H1 (cell line): ENCODE measurements around the gene IL24. TPM values are rescaled to one million over a fixed set of nuclear protein-coding genes. Genes with fewer than 3 reads are reported as not detected.

Experiments used
- CTCF ChIA-PET: fragments of 300-600 bp; sonication (Branson Sonifier 250); formaldehyde crosslinking; loops from one replicate; lab custom pipeline; 2021; ENCODE audit not compliant: partially characterized antibody; lab: Charles Lee
- POLR2A ChIA-PET: fragments of 300-600 bp; sonication (Branson Sonifier 250); formaldehyde crosslinking; loops from one replicate; lab custom pipeline; 2021; ENCODE audit warnings: inconsistent platforms; ENCODE audit not compliant: partially characterized antibody; lab: Charles Lee
- DNase-seq, 2 experiments: peaks; one replicate each; pipeline versions ENCODE4 v3.0.0 to v3.0.0-alpha.2; 2010 to 2022; ENCODE audit warnings: low spot score in 2 of 2, low read depth in 1 of 2, mixed read lengths in 1 of 2
- FAIRE-seq: peaks from 2 replicates; lab custom pipeline; 2011; peaks lifted over from hg19 to GRCh38; lab: Jason Lieb, UNC
- H2AFZ ChIP-seq: 2 replicates; pipeline ENCODE4 v1.8.1; 2012; ENCODE audit warnings: low read length, inconsistent platforms
- H2AK5ac ChIP-seq: 2 replicates; pipeline ENCODE4 v1.6.1; 2013; ENCODE audit warnings: low read depth, low read length
- H2BK120ac ChIP-seq: replicated peaks from 2 replicates; pipeline ENCODE3; 2013; ENCODE audit warnings: low read depth, low read length, inconsistent platforms
- H2BK12ac ChIP-seq: 2 replicates; pipeline ENCODE4 v1.6.1; 2013; ENCODE audit warnings: low read depth, low read length
- H2BK15ac ChIP-seq: 2 replicates; pipeline ENCODE4 v1.6.1; 2013; ENCODE audit warnings: low read length
- H2BK20ac ChIP-seq: 2 replicates; pipeline ENCODE4 v1.6.1; 2013; ENCODE audit warnings: low read length
- H2BK5ac ChIP-seq: 2 replicates; pipeline ENCODE4 v1.6.1; 2013; ENCODE audit warnings: low read depth, low read length
- H3K14ac ChIP-seq: 2 replicates; pipeline ENCODE4 v1.6.1; 2013; ENCODE audit warnings: inconsistent platforms; ENCODE audit not compliant: insufficient read length
- H3K18ac ChIP-seq: 2 replicates; pipeline ENCODE4 v1.6.1; 2013; ENCODE audit warnings: low read length; ENCODE audit errors: extremely low read depth
- H3K23ac ChIP-seq: 2 replicates; pipeline ENCODE4 v1.6.1; 2013; ENCODE audit warnings: inconsistent platforms; ENCODE audit not compliant: insufficient read length
- H3K23me2 ChIP-seq: 2 replicates; pipeline ENCODE4 v1.6.1; 2013; ENCODE audit warnings: low read depth, low read length
- H3K27ac ChIP-seq: 2 replicates; pipeline ENCODE4 v1.6.1; 2011; ENCODE audit warnings: low read depth, low read length, inconsistent platforms
- H3K27me3 ChIP-seq, 4 experiments: replicated peaks in 1 of 4; 1 replicate in 1 of 4; 2 replicates in 3 of 4; pipeline versions ENCODE4 v1.6.1 to v1.8.1; 2011 to 2013; ENCODE audit warnings: low read length in 3 of 4, mild to moderate bottlenecking in 3 of 4, inconsistent platforms in 2 of 4, mixed read lengths in 2 of 4, moderate library complexity in 1 of 4; ENCODE audit not compliant: control insufficient read depth in 3 of 4, insufficient read depth in 3 of 4; ENCODE audit errors: extremely low read depth in 1 of 4
- H3K36me3 ChIP-seq, 4 experiments: 2 replicates each; pipeline versions ENCODE4 v1.6.1 to v1.8.1; 2011 to 2013; ENCODE audit warnings: mild to moderate bottlenecking in 4 of 4, low read length in 3 of 4, moderate library complexity in 2 of 4, control low read depth in 1 of 4, inconsistent platforms in 1 of 4; ENCODE audit not compliant: insufficient read depth in 4 of 4, control insufficient read depth in 2 of 4
- H3K4ac ChIP-seq: replicated peaks from 2 replicates; pipeline ENCODE3; 2013; ENCODE audit warnings: low read length, low read depth, mixed read lengths, inconsistent platforms; ENCODE audit not compliant: insufficient read length
- H3K4me1 ChIP-seq, 4 experiments: replicated peaks in 1 of 4; 1 replicate in 1 of 4; 2 replicates in 3 of 4; pipeline versions ENCODE4 v1.6.1 to v1.8.1; 2011 to 2013; ENCODE audit warnings: low read length in 3 of 4, inconsistent platforms in 2 of 4, mixed read lengths in 1 of 4; ENCODE audit not compliant: insufficient read depth in 4 of 4, control insufficient read depth in 3 of 4
- H3K4me2 ChIP-seq, 2 experiments: 2 replicates each; pipeline versions ENCODE4 v1.6.1 to v1.8.1; 2011 to 2013; ENCODE audit warnings: low read depth in 2 of 2, low read length in 2 of 2, control low read depth in 1 of 2, inconsistent platforms in 1 of 2, mild to moderate bottlenecking in 1 of 2; ENCODE audit not compliant: insufficient read depth in 1 of 2
- H3K4me3 ChIP-seq, 4 experiments: fragments of 200-600, 300-600 bp in 1 of 4; sonication (generic), shearing (Covaris generic), sonication (Bioruptor Twin) in 1 of 4; 2 replicates each; pipeline versions ENCODE4 v1.5.1 to v1.8.1; 2011 to 2016; ENCODE audit warnings: low read length in 4 of 4, low read depth in 3 of 4, control low read depth in 2 of 4, inconsistent platforms in 2 of 4, mild to moderate bottlenecking in 2 of 4, mixed read lengths in 1 of 4, moderate library complexity in 1 of 4; ENCODE audit not compliant: insufficient read depth in 2 of 4; ENCODE audit errors: extremely low read depth in 1 of 4
- H3K56ac ChIP-seq: replicated peaks from 2 replicates; pipeline ENCODE3; 2013; ENCODE audit warnings: low read depth, mild to moderate bottlenecking, mixed read lengths, low read length, inconsistent platforms; ENCODE audit not compliant: insufficient read length
- H3K79me1 ChIP-seq: 2 replicates; pipeline ENCODE4 v1.6.1; 2013; ENCODE audit warnings: low read depth, low read length, control low read depth
- H3K79me2 ChIP-seq, 2 experiments: 2 replicates each; pipeline versions ENCODE4 v1.6.1 to v1.8.1; 2012 to 2013; ENCODE audit warnings: low read length in 2 of 2, mild to moderate bottlenecking in 2 of 2, inconsistent platforms in 1 of 2; ENCODE audit not compliant: insufficient read depth in 2 of 2, control insufficient read depth in 1 of 2
- H3K9ac ChIP-seq, 4 experiments: replicated peaks in 1 of 4; 1 replicate in 1 of 4; 2 replicates in 3 of 4; pipeline versions ENCODE4 v1.6.1 to v1.8.1; 2011 to 2013; ENCODE audit warnings: low read depth in 3 of 4, low read length in 3 of 4, control low read depth in 2 of 4, mild to moderate bottlenecking in 2 of 4, moderate library complexity in 2 of 4, inconsistent platforms in 1 of 4; ENCODE audit errors: extremely low read depth in 1 of 4
- H3K9me3 ChIP-seq, 2 experiments: 2 replicates each; pipeline versions ENCODE4 v1.6.1 to v1.8.1; 2012 to 2013; ENCODE audit warnings: mild to moderate bottlenecking in 2 of 2, moderate library complexity in 2 of 2, control low read depth in 1 of 2, inconsistent platforms in 1 of 2, low read depth in 1 of 2, low read length in 1 of 2, mixed read lengths in 1 of 2; ENCODE audit not compliant: insufficient read depth in 2 of 2
- H4K20me1 ChIP-seq, 2 experiments: replicated peaks in 1 of 2; 2 replicates each; pipeline versions ENCODE3 to v1.8.1; 2011 to 2013; ENCODE audit warnings: inconsistent platforms in 2 of 2, low read length in 2 of 2, mild to moderate bottlenecking in 1 of 2; ENCODE audit not compliant: insufficient read depth in 2 of 2, control insufficient read depth in 1 of 2
- H4K5ac ChIP-seq: 2 replicates; pipeline ENCODE4 v1.6.1; 2013; ENCODE audit warnings: low read length, low read depth, mixed read lengths, inconsistent platforms; ENCODE audit not compliant: insufficient read length
- H4K8ac ChIP-seq: 2 replicates; pipeline ENCODE4 v1.8.0; 2013; ENCODE audit warnings: mild to moderate bottlenecking, moderate library complexity, low read length, inconsistent platforms; ENCODE audit not compliant: insufficient read depth; ENCODE audit errors: extremely low read depth
- H4K91ac ChIP-seq: replicated peaks from 2 replicates; pipeline ENCODE3; 2013; ENCODE audit warnings: low read length, mixed read lengths, inconsistent platforms; ENCODE audit not compliant: insufficient read length
- ASH2L ChIP-seq: fragments of 200-600, 300-600 bp; sonication (generic); IDR thresholded peaks from one replicate; pipeline ENCODE4 v1.7.1; 2017; ENCODE audit warnings: low read length
- BCL11A ChIP-seq, 2 experiments: IDR thresholded peaks; one replicate each; pipeline ENCODE4 v1.6.1; 2011; ENCODE audit warnings: low read depth in 2 of 2, low read length in 2 of 2, mild to moderate bottlenecking in 2 of 2
- CBX5 ChIP-seq: fragments of 300-800, 300-1000 bp; sonication (generic); IDR thresholded peaks from 2 replicates; pipeline ENCODE4 v1.7.1; 2016; ENCODE audit warnings: antibody characterized with exemption, low read length, low read depth
- CEBPB ChIP-seq: IDR thresholded peaks from 2 replicates; pipeline ENCODE4 v1.6.1; 2012; ENCODE audit warnings: low read depth, low read length
- CHD2 ChIP-seq: IDR thresholded peaks from 2 replicates; pipeline ENCODE4 v1.6.1; 2012; ENCODE audit warnings: low read length, improper control_type of control experiment
- CREB1 ChIP-seq: IDR thresholded peaks from 2 replicates; pipeline ENCODE4 v1.6.1; 2012; ENCODE audit warnings: inconsistent platforms
- EZH2 ChIP-seq: fragments of 200-600 bp; sonication (generic); IDR thresholded peaks from 2 replicates; pipeline ENCODE4 v1.7.1; 2012; ENCODE audit warnings: low read depth, mild to moderate bottlenecking, moderate library complexity, low read length, inconsistent platforms; ENCODE audit not compliant: severe bottlenecking
- KDM5A ChIP-seq: fragments of 200-600 bp; IDR thresholded peaks from 2 replicates; pipeline ENCODE4 v1.7.1; 2012; ENCODE audit warnings: mild to moderate bottlenecking, low read length, inconsistent platforms, mixed read lengths
- MAFK ChIP-seq: IDR thresholded peaks from 2 replicates; pipeline ENCODE4 v1.6.1; 2012; ENCODE audit warnings: low read depth, mild to moderate bottlenecking, improper control_type of control experiment, low read length
- RFX5 ChIP-seq: IDR thresholded peaks from 2 replicates; pipeline ENCODE4 v1.6.1; 2011; ENCODE audit warnings: low read depth, low read length, improper control_type of control experiment, borderline replicate concordance
- SIX5 ChIP-seq: IDR thresholded peaks from 2 replicates; pipeline ENCODE4 v1.6.1; 2011; ENCODE audit warnings: mild to moderate bottlenecking, low read depth, low read length
- SP1 ChIP-seq: IDR thresholded peaks from 2 replicates; pipeline ENCODE4 v1.6.1; 2011; ENCODE audit warnings: low read depth, low read length
- SUZ12 ChIP-seq: fragments of 200-600 bp; sonication (generic); IDR thresholded peaks from 2 replicates; pipeline ENCODE4 v1.6.1; 2012; ENCODE audit warnings: mild to moderate bottlenecking, inconsistent platforms, low read length, moderate library complexity, mixed read lengths
- TCF12 ChIP-seq: IDR thresholded peaks from 2 replicates; pipeline ENCODE4 v1.6.1; 2011; ENCODE audit warnings: low read depth, mild to moderate bottlenecking, low read length
- YY1 ChIP-seq: IDR thresholded peaks from 2 replicates; pipeline ENCODE4 v1.6.1; 2011; ENCODE audit warnings: low read depth, mild to moderate bottlenecking, low read length
- WGBS, 2 experiments: shearing (Covaris generic) in 1 of 2; methylation state at CpG; one replicate each; pipeline versions ENCODE4 v1.1.6 to v1.1.7; 2013 to 2015; ENCODE audit warnings: low lambda C conversion rate in 2 of 2, mixed read lengths in 2 of 2, inconsistent platforms in 1 of 2, low coverage in 1 of 2, missing lambda C conversion rate in 1 of 2; ENCODE audit not compliant: insufficient replicate concordance in 2 of 2, insufficient coverage in 1 of 2, insufficient read length in 1 of 2; ENCODE audit errors: extremely low coverage in 1 of 2, missing lambda C conversion rate in 1 of 2; 5-methylcytosine and 5-hydroxymethylcytosine counted together
- polyA plus RNA-seq, 7 experiments: library from polyadenylated mRNA; depleted of rRNA in 3 of 7; stranded (reverse) in 5 of 7; unstranded in 2 of 7; fragments of >200 nt in 5 of 7; fragments of 200-250 nt in 2 of 7; gene quantifications; 1 replicate in 5 of 7; 2 replicates in 1 of 7; 4 replicates in 1 of 7; pipeline versions ENCODE4 v1.2.1 to v1.2.3, GENCODE V29; 2011 to 2013; ENCODE audit warnings: missing spikeins in 2 of 7, mixed read lengths in 2 of 7
- total RNA-seq: library from RNA; stranded (reverse); fragmentation: NEBNext Ultra II Directional; extraction: Animal tissue kit (Norgen Biotek cat#: 25700); gene quantifications from 2 replicates; pipeline ENCODE4 v1.2.1, GENCODE V29; 2021
- TF ChIP-seq, protein P1 (sequence below): IDR thresholded peaks from 2 replicates; pipeline ENCODE4 v1.6.1; 2012; ENCODE audit warnings: inconsistent platforms

Gene IL24
- total and polyA plus RNA-seq, 2 of the 8 experiments (the other 6 are each of a cell fraction or from before 2014, with no cell fraction given) = not detected

DNA sequence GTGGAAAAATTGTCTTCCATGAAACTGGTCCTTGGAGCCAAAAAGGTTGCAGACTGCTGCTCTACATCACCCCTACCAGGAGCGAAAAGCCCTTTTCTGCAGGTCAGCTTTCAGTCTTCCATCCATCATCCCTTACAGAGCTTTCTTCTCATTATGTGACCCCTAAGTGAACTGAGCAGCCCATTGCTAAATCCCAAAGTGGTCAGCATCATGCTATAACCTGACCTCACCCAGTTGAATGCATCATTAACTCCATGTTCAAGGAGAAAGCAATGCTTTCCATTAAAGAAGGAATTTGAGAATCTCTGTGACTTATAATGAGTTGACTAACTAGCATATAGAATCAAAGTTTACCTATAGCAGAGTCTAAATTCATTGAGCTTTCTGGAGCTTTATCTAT lies 10.4 kb upstream of the IL24 start:
- Histone ChIP-seq H3K9ac (no peak overlapping the region), H3K79me1 (no peaks in the 10 kb centered on the region), H3K79me2 (no peaks in the 10 kb centered on the region), H2BK120ac (no peak overlapping the region), H2BK20ac (no peak overlapping the region), H4K5ac (no peak overlapping the region), H3K56ac (no peak overlapping the region), H3K23ac (no peak overlapping the region), H3K18ac (no peak overlapping the region), H3K27me3 (no peaks in the 10 kb centered on the region), H3K23me2 (no peaks in the 10 kb centered on the region), H3K27ac (no peak overlapping the region), H2BK15ac (no peak overlapping the region), H2AK5ac (no peak overlapping the region), H4K91ac (no peak overlapping the region), H3K4ac (no peak overlapping the region), H3K4me3 (no peak overlapping the region), H2BK12ac (no peak overlapping the region), H3K9me3 (no peaks in the 10 kb centered on the region), H4K8ac (no peak overlapping the region), H3K14ac (no peak overlapping the region), H3K36me3 (no peaks in the 10 kb centered on the region), H2BK5ac (no peak overlapping the region), H2AFZ (no peak overlapping the region), H3K4me2 (no peak overlapping the region), H3K4me1 (peaks cover 0 to 3% (median 1%) of the 10 kb centered on the region in 4 experiments; a peak in 3 of 7 replicates), H4K20me1 (no peaks in the 10 kb centered on the region)
- no peak for FAIRE-seq
- WGBS, 2 experiments = 100% methylated on average over 1 of the region's 1 CpG; no CpG with 5 or more reads in 1 of the 2 experiments
- ChIA-PET POLR2A (interaction anchor here (1.2 kb wide), 1 partner anchor 13 kb away, joined by 4 read pairs; no protein-coding TSS in a partner anchor), CTCF (interaction anchor here (0.9 to 3.1 kb wide), 9 partner anchors 10 to 145 kb away, joined by 3 to 15 read pairs (median 5); no protein-coding TSS in a partner anchor)
- no peak for DNase-seq
- TF ChIP-seq CEBPB = no peak
- no peak for TF ChIP-seq CREB1
- TF ChIP-seq SIX5 = no peak
- TF ChIP-seq RFX5 = no peak
- no peak for TF ChIP-seq SUZ12
- no peak for TF ChIP-seq CHD2
- TF ChIP-seq EZH2 = no peak
- TF ChIP-seq TCF12 = no peak
- no peak for TF ChIP-seq MAFK
- TF ChIP-seq, protein P1, sequence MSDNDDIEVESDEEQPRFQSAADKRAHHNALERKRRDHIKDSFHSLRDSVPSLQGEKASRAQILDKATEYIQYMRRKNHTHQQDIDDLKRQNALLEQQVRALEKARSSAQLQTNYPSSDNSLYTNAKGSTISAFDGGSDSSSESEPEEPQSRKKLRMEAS = no peak
- TF ChIP-seq CBX5 = no peak
- no peak for TF ChIP-seq KDM5A
- TF ChIP-seq SP1 = no peak
- no peak for TF ChIP-seq YY1
- TF ChIP-seq ASH2L = no peak
- no peak for TF ChIP-seq BCL11A (IDR thresholded peaks at IDR 0.05; ENCODE audit: low read depth in 2 of 2, low read length in 2 of 2)
